Upper lobe of left lung (tissue), 4 donors: ENCODE measurements around the gene PRKD1.

Experiments used
- CTCF ChIP-seq, 6 experiments: fragments of 450-650 bp in 4 of 6; fragments of 200-600 bp in 2 of 6; sonication (generic) in 2 of 6; IDR thresholded peaks; one replicate each; pipeline ENCODE4 v1.5.1; 2016 to 2019; ENCODE audit warnings: antibody characterized with exemption in 6 of 6
- POLR2A ChIP-seq, 4 donors: fragments of 450-650 bp; IDR thresholded peaks; one replicate each; pipeline ENCODE4 v1.5.1; 2016 to 2017; ENCODE audit warnings: antibody characterized with exemption in 4 of 4, mild to moderate bottlenecking in 2 of 4

- TF ChIP-seq CTCF (IDR thresholded peaks at IDR 0.05), result no peak
- TF ChIP-seq POLR2A (IDR thresholded peaks at IDR 0.05), result no peak
Observed at GRCh38 chr14:29930283-29930682, 2.6 kb upstream of the PRKD1 start.
